ENCODE results near the gene CSNK2A2.

DNA sequence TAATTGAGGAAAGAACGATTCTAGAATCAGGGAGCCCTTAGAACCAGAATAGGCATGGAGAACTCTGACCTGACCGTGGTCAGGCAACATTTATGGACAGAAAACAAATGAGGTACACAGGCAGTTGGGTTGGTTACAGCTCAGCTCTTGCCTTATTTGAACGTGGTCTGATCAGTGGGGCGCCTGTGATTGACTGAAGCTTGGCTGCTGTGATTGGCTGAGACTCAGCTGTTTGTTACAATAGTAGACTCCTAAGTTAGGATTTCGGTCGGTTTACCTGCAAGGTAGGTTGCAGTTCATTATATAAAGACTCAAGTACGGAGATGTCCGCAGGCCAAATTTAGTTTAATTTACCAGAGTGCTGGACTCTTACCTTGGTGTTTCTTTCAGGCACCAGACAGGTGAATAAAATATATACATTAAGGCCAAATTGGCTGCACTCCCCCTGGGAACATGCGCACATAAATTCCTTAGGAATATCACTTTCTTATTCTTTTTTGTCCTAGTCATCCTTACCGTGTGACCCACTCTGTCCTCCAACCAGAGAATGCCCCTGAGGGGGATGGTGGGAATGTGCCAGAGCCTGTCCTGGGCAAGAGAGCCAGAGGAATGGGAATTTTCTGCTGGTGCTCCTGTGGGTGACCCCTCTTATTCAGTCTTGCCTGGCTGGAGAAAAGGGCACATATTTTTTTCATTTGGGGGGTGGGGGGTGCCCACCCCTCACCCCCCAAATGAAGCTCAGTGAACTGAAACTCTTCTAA, 7.5 kb upstream of the CSNK2A2 start:
- TF ChIP-seq YY1 (IDR thresholded peaks at IDR 0.05; ENCODE audit: insufficient read depth, insufficient read length) (no peak), ZNF274 (IDR thresholded peaks at IDR 0.05; ENCODE audit: low read depth, low read length) (no peak)
